MM.1S (cell line): ENCODE data around the gene GAPDHS.

Experiments used
- EZH2 ChIP-seq: fragments of 300-600 bp; sonication (generic); optimal IDR thresholded peaks from 2 replicates; pipeline ENCODE3; 2017; ENCODE audit warnings: low read depth, mild to moderate bottlenecking, antibody characterized with exemption, low read length, mixed read lengths
- TF ChIP-seq, protein P1 (sequence below): fragments of 300-600 bp; sonication (generic); IDR thresholded peaks from 2 replicates; pipeline ENCODE4 v1.5.1; 2016; ENCODE audit warnings: antibody characterized with exemption, low read length, mixed read lengths

DNA sequence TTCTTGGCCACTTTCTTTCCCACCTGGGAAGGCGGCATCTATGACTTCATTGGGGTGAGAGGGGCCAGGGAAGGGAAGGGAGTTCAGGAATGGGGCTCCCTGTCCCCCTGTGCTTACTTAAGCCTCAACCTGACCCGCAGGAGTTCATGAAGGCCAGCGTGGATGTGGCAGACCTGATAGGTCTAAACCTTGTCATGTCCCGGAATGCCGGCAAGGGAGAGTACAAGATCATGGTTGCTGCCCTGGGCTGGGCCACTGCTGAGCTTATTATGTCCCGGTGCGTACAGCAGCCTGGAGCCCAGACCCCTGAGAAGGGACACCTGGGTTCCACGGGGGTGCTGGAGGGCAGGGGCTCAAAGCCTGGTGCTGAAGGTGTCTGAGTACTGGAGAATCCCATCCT, 13.3 kb downstream of the GAPDHS start:
- TF ChIP-seq, protein P1, sequence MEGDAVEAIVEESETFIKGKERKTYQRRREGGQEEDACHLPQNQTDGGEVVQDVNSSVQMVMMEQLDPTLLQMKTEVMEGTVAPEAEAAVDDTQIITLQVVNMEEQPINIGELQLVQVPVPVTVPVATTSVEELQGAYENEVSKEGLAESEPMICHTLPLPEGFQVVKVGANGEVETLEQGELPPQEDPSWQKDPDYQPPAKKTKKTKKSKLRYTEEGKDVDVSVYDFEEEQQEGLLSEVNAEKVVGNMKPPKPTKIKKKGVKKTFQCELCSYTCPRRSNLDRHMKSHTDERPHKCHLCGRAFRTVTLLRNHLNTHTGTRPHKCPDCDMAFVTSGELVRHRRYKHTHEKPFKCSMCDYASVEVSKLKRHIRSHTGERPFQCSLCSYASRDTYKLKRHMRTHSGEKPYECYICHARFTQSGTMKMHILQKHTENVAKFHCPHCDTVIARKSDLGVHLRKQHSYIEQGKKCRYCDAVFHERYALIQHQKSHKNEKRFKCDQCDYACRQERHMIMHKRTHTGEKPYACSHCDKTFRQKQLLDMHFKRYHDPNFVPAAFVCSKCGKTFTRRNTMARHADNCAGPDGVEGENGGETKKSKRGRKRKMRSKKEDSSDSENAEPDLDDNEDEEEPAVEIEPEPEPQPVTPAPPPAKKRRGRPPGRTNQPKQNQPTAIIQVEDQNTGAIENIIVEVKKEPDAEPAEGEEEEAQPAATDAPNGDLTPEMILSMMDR: no peak
- no peak for TF ChIP-seq EZH2
